H1 (cell line): Measurements from ENCODE around the gene FCMR. TPM values are rescaled to one million over a fixed set of nuclear protein-coding genes. Genes with fewer than 3 reads are reported as not detected.

Experiments
- PHF8 ChIP-seq: fragments of 200-600 bp; sonication (generic); conservative IDR thresholded peaks from 2 replicates; pipeline ENCODE4 v1.7.1; 2012; ENCODE audit warnings: low read depth, mild to moderate bottlenecking, inconsistent platforms, low read length, moderate library complexity
- polyA plus RNA-seq, 7 experiments: library from polyadenylated mRNA; depleted of rRNA in 3 of 7; stranded (reverse) in 5 of 7; unstranded in 2 of 7; fragments of >200 nt in 5 of 7; fragments of 200-250 nt in 2 of 7; gene quantifications; 1 replicate in 5 of 7; 2 replicates in 1 of 7; 4 replicates in 1 of 7; pipeline versions ENCODE4 v1.2.1 to v1.2.3, GENCODE V29; 2011 to 2013; ENCODE audit warnings: missing spikeins in 2 of 7, mixed read lengths in 2 of 7
- total RNA-seq: library from RNA; stranded (reverse); fragmentation: NEBNext Ultra II Directional; extraction: Animal tissue kit (Norgen Biotek cat#: 25700); gene quantifications from 2 replicates; pipeline ENCODE4 v1.2.1, GENCODE V29; 2021
- TF ChIP-seq, protein P1 (sequence below): fragments of 300-600 bp; sonication (generic); IDR thresholded peaks from 2 replicates; pipeline ENCODE4 v1.7.1; 2012; ENCODE audit warnings: low read length, moderate library complexity, mild to moderate bottlenecking, inconsistent platforms; ENCODE audit not compliant: insufficient replicate concordance

Gene FCMR
- total and polyA plus RNA-seq, 2 of the 8 experiments (the other 6 are each of a cell fraction or from before 2014, with no cell fraction given) = 0.53 TPM; not detected in 1

DNA sequence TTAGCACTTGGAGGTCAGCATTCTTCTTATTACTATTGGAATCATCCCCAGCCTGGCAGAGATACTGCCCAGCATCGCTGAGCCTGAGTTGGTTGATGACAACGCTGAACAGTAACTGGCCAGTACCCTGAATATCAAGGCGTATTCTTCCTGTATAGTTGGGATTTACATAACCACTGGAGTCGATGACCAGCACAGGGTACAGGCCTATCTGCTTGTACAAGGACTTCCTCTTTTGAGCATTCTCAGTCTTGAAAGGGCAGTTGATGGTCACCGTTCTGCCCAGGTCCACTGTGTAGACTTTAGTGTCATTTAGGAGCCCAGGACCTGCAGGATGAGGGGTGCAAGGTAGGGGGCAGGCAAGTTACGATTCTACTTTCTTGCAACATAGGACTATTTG is 15.7 kb upstream of the FCMR start (continued):
- TF ChIP-seq, protein P1, sequence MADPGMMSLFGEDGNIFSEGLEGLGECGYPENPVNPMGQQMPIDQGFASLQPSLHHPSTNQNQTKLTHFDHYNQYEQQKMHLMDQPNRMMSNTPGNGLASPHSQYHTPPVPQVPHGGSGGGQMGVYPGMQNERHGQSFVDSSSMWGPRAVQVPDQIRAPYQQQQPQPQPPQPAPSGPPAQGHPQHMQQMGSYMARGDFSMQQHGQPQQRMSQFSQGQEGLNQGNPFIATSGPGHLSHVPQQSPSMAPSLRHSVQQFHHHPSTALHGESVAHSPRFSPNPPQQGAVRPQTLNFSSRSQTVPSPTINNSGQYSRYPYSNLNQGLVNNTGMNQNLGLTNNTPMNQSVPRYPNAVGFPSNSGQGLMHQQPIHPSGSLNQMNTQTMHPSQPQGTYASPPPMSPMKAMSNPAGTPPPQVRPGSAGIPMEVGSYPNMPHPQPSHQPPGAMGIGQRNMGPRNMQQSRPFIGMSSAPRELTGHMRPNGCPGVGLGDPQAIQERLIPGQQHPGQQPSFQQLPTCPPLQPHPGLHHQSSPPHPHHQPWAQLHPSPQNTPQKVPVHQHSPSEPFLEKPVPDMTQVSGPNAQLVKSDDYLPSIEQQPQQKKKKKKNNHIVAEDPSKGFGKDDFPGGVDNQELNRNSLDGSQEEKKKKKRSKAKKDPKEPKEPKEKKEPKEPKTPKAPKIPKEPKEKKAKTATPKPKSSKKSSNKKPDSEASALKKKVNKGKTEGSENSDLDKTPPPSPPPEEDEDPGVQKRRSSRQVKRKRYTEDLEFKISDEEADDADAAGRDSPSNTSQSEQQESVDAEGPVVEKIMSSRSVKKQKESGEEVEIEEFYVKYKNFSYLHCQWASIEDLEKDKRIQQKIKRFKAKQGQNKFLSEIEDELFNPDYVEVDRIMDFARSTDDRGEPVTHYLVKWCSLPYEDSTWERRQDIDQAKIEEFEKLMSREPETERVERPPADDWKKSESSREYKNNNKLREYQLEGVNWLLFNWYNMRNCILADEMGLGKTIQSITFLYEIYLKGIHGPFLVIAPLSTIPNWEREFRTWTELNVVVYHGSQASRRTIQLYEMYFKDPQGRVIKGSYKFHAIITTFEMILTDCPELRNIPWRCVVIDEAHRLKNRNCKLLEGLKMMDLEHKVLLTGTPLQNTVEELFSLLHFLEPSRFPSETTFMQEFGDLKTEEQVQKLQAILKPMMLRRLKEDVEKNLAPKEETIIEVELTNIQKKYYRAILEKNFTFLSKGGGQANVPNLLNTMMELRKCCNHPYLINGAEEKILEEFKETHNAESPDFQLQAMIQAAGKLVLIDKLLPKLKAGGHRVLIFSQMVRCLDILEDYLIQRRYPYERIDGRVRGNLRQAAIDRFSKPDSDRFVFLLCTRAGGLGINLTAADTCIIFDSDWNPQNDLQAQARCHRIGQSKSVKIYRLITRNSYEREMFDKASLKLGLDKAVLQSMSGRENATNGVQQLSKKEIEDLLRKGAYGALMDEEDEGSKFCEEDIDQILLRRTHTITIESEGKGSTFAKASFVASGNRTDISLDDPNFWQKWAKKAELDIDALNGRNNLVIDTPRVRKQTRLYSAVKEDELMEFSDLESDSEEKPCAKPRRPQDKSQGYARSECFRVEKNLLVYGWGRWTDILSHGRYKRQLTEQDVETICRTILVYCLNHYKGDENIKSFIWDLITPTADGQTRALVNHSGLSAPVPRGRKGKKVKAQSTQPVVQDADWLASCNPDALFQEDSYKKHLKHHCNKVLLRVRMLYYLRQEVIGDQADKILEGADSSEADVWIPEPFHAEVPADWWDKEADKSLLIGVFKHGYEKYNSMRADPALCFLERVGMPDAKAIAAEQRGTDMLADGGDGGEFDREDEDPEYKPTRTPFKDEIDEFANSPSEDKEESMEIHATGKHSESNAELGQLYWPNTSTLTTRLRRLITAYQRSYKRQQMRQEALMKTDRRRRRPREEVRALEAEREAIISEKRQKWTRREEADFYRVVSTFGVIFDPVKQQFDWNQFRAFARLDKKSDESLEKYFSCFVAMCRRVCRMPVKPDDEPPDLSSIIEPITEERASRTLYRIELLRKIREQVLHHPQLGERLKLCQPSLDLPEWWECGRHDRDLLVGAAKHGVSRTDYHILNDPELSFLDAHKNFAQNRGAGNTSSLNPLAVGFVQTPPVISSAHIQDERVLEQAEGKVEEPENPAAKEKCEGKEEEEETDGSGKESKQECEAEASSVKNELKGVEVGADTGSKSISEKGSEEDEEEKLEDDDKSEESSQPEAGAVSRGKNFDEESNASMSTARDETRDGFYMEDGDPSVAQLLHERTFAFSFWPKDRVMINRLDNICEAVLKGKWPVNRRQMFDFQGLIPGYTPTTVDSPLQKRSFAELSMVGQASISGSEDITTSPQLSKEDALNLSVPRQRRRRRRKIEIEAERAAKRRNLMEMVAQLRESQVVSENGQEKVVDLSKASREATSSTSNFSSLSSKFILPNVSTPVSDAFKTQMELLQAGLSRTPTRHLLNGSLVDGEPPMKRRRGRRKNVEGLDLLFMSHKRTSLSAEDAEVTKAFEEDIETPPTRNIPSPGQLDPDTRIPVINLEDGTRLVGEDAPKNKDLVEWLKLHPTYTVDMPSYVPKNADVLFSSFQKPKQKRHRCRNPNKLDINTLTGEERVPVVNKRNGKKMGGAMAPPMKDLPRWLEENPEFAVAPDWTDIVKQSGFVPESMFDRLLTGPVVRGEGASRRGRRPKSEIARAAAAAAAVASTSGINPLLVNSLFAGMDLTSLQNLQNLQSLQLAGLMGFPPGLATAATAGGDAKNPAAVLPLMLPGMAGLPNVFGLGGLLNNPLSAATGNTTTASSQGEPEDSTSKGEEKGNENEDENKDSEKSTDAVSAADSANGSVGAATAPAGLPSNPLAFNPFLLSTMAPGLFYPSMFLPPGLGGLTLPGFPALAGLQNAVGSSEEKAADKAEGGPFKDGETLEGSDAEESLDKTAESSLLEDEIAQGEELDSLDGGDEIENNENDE = no peak
- no peak for TF ChIP-seq PHF8
